ENCODE data around the gene ADRB1. TPM values are rescaled to one million over a fixed set of nuclear protein-coding genes. Genes with fewer than 3 reads are reported as not detected.

The ADRB1 gene
- not detected in 2 replicates for total RNA-seq (ENCODE audit: low replicate concordance)

GRCh38 chr10:114043532-114044246 lies at the start of gene ADRB1:
ADRB1 (plus strand) TSS chr10:114043866; CDS start chr10:114044133, 267 bp downstream.

Other genes with a start within 250 kb of the ADRB1 start
- gene DCLRE1A, start 189.8 kb upstream of the ADRB1 start, total RNA-seq (ENCODE audit: low replicate concordance), result 2.3 and 4.3 TPM in 2 replicates
- gene NHLRC2, start 189.2 kb upstream of the ADRB1 start, total RNA-seq (ENCODE audit: low replicate concordance), result 2.6 and 6.9 TPM in 2 replicates
- 3.7 and 16.9 TPM in 2 replicates for gene CCDC186, start 130.3 kb downstream of the ADRB1 start, total RNA-seq (ENCODE audit: low replicate concordance)
- gene TDRD1, start 135.5 kb downstream of the ADRB1 start, total RNA-seq (ENCODE audit: low replicate concordance), result 2.8 and 7.7 TPM in 2 replicates
- gene VWA2, start 195.4 kb downstream of the ADRB1 start, total RNA-seq (ENCODE audit: low replicate concordance), result 0.08 and 0.23 TPM in 2 replicates